ENCODE results near the gene NOVA2.
A peak's percentile ranks its signal among the peaks of the same experiment; 100 is the strongest.

NOVA2 gene

GRCh38 chr19:45889210-45889885 lies 84.3 kb downstream of the NOVA2 start:
- no peak for DNase-seq

- DNase-seq = no peak
These were observed 86.4 kb downstream of the NOVA2 start for GRCh38 chr19:45887200-45887710.

- DNase-seq = peak; percentile 66 to 95 (median 83)
These were observed 87.1 kb downstream of the NOVA2 start for GRCh38 chr19:45886427-45887199.

GRCh38 chr19:45885556-45886426 lies 87.9 kb downstream of the NOVA2 start, which contains the start of gene IRF2BP1:
IRF2BP1 (minus strand) TSS chr19:45886141; CDS start chr19:45885774, 367 bp downstream.
- DNase-seq = peak; percentile 75 to 91 (median 87)

GRCh38 chr19:45884682-45885555 lies 88.7 kb downstream of the NOVA2 start:
- no peak for DNase-seq

GRCh38 chr19:45883881-45884681 lies 89.6 kb downstream of the NOVA2 start:
- DNase-seq = no peak

Data from T-helper 1 cell (primary cell).